ENCODE results near the gene PTBP3. TPM values are rescaled to one million over a fixed set of nuclear protein-coding genes. Genes with fewer than 3 reads are reported as not detected.

PTBP3 gene
- polyA plus RNA-seq, 3 donors, result 33.6 to 68.3 (median 51.4) TPM

- Mint-ChIP-seq H3K9me3 (peaks cover 0 to 5% (median 0%) of the 10 kb centered on the region in 7 donors), H3K4me1 (peaks cover 81% of the 10 kb centered on the region), H3K27ac (peak overlapping the region; percentile 68 to 97 (median 96)), H3K36me3 (peaks cover 21 to 24% of the 10 kb centered on the region in 2 donors), H3K4me3 (peak overlapping the region; percentile 68 to 93), H3K27me3 (ENCODE audit: low read depth in 3 of 3) (peaks cover 0 to 2% (median 0%) of the 10 kb centered on the region in 3 donors)
- Histone ChIP-seq H4K20me1 (ENCODE audit: insufficient read depth, low read length) (peaks cover 3% of the 10 kb centered on the region), H3K4me2 (replicated peaks; ENCODE audit: extremely low read depth, low read length, poor library complexity, severe bottlenecking) (peak overlapping the region; percentile 91), H3K4me3 (replicated peaks in 1 of 3; ENCODE audit: low read depth in 2 of 3, low read length in 3 of 3) (peak overlapping the region; percentile 40 to 75 (median 47)), H3K9ac (ENCODE audit: insufficient read depth, low read length, poor library complexity, severe bottlenecking) (peak overlapping the region; percentile 87), H3K36me3 (replicated peaks in 1 of 2; ENCODE audit: control insufficient read depth in 1 of 2, insufficient read depth in 2 of 2, low read length in 2 of 2) (peaks cover 0 to 4% of the 10 kb centered on the region in 2 donors), H3K9me3 (replicated peaks in 1 of 2; ENCODE audit: control insufficient read depth in 1 of 2, insufficient read depth in 1 of 2, low read length in 2 of 2) (no peaks in the 10 kb centered on the region), H3K27ac (ENCODE audit: low read depth in 1 of 2, low read length in 2 of 2) (peak overlapping the region; percentile 66 to 94), H3K27me3 (ENCODE audit: control insufficient read depth in 2 of 2, insufficient read depth in 2 of 2, low read length in 2 of 2) (no peaks in the 10 kb centered on the region), H3K4me1 (ENCODE audit: control insufficient read depth in 1 of 2, insufficient read depth in 2 of 2, low read length in 2 of 2) (peaks cover 88 to 93% of the 10 kb centered on the region in 2 donors), H3K79me2 (ENCODE audit: insufficient read depth, low read length) (peaks cover 37% of the 10 kb centered on the region), H2AFZ (ENCODE audit: insufficient read depth, low read depth, low read length, poor library complexity, severe bottlenecking) (peak overlapping the region; percentile 63)
- no peak for TF ChIP-seq CTCF (IDR thresholded peaks at IDR 0.05)
- peak in 1 of 3 donors; percentile 28 for DNase-seq
- WGBS (ENCODE audit: insufficient coverage), result 83% methylated on average over 9 of the region's 17 CpGs
- intact Hi-C loops (cut with micrococcal nuclease), result loop anchor here in 1 of 2 donors (2.0 kb wide), 1 partner anchor 155 kb away; no protein-coding TSS in a partner anchor
Measured at GRCh38 chr9:112175796-112176315, 157.6 kb downstream of the PTBP3 start.

GRCh38 chr9:112174965-112175795 lies 158.2 kb downstream of the PTBP3 start, which contains the start of gene SUSD1:
Gene SUSD1, minus strand, starts transcription at chr9:112175297. Its CDS starts 62 bp downstream, at chr9:112175235.
- Histone ChIP-seq H3K4me3 (replicated peaks in 1 of 3; ENCODE audit: low read depth in 2 of 3, low read length in 3 of 3) (peak within 1 kb of the TSS; percentile 40 to 79 (median 50)), H3K36me3 (replicated peaks in 1 of 2; ENCODE audit: control insufficient read depth in 1 of 2, insufficient read depth in 2 of 2, low read length in 2 of 2) (peaks cover 0 to 4% of the 10 kb centered on the region in 2 donors), H3K79me2 (ENCODE audit: insufficient read depth, low read length) (peaks cover 43% of the 10 kb centered on the region), H3K9ac (ENCODE audit: insufficient read depth, low read length, poor library complexity, severe bottlenecking) (peak within 1 kb of the TSS; percentile 87), H4K20me1 (ENCODE audit: insufficient read depth, low read length) (peaks cover 7% of the 10 kb centered on the region), H3K27me3 (ENCODE audit: control insufficient read depth in 2 of 2, insufficient read depth in 2 of 2, low read length in 2 of 2) (no peaks in the 10 kb centered on the region), H2AFZ (ENCODE audit: insufficient read depth, low read depth, low read length, poor library complexity, severe bottlenecking) (peak within 1 kb of the TSS; percentile 73), H3K4me2 (replicated peaks; ENCODE audit: extremely low read depth, low read length, poor library complexity, severe bottlenecking) (peak within 1 kb of the TSS; percentile 91), H3K9me3 (replicated peaks in 1 of 2; ENCODE audit: control insufficient read depth in 1 of 2, insufficient read depth in 1 of 2, low read length in 2 of 2) (no peaks in the 10 kb centered on the region), H3K27ac (ENCODE audit: low read depth in 1 of 2, low read length in 2 of 2) (peak within 1 kb of the TSS; percentile 82 to 94), H3K4me1 (ENCODE audit: control insufficient read depth in 1 of 2, insufficient read depth in 2 of 2, low read length in 2 of 2) (peaks cover 86 to 93% of the 10 kb centered on the region in 2 donors)
- peak within 1 kb of the TSS; percentile 97 to 98 (median 98) for H3K27ac Mint-ChIP-seq
- DNase-seq, result peak; percentile 58 to 77 (median 67)
- peaks cover 81% of the 10 kb centered on the region for H3K4me1 Mint-ChIP-seq
- peaks cover 24 to 28% of the 10 kb centered on the region in 2 donors for H3K36me3 Mint-ChIP-seq
- TF ChIP-seq CTCF (IDR thresholded peaks at IDR 0.05), result no peak
- H3K9me3 Mint-ChIP-seq, result peaks cover 0 to 5% (median 0%) of the 10 kb centered on the region in 7 donors
- 2% methylated on average over 86 of the region's 88 CpGs for WGBS (ENCODE audit: insufficient coverage)
- peaks cover 0 to 2% (median 0%) of the 10 kb centered on the region in 3 donors for H3K27me3 Mint-ChIP-seq (ENCODE audit: low read depth in 3 of 3)
- H3K4me3 Mint-ChIP-seq, result peak within 1 kb of the TSS; percentile 82 to 93
- intact Hi-C loops (cut with micrococcal nuclease), result loop anchor here (5.0 kb wide), 2 partner anchors 157 to 202 kb away; partner anchors contain the start of gene PTBP3 (in 1 of the 2)

All from CD14-positive monocyte (primary cell).